NCI-H2107 treated with DMSO at 0.1 percent for 48 hours (cell line): ENCODE measurements around the gene GRAMD1A.
A peak's percentile ranks its signal among the peaks of the same experiment; 100 is the strongest.
"Not testable (repeated sequence)": the region's sequence is repeated elsewhere in the genome, so short reads cannot be mapped to it uniquely, and the experiment has no call there.

Experiments
- DNase-seq: peaks from one replicate; lab custom pipeline; 2025; ENCODE audit not compliant: unreplicated experiment; lab: John Stamatoyannopoulos, UW

GRAMD1A gene

DNA sequence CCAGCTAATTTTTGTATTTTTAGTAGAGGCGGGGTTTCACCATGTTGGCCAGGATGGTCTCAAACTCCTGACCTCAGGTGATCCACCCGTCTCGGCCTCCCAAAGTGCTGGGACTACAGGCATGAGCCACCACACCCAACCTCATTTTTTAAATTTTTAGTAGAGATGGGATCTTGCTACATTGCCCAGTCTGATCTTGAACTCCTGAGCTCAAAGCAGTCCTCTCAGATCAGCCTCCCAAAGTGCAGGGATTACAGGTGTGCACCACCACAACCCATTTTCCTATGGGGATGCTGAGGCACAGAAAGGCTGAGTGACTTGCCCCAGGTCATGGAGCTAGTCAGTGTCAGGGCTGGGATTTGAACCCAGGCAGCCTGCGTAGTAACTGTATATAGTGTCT is 51.1 kb downstream of the GRAMD1A start:
- DNase-seq: not testable (repeated sequence)

DNA sequence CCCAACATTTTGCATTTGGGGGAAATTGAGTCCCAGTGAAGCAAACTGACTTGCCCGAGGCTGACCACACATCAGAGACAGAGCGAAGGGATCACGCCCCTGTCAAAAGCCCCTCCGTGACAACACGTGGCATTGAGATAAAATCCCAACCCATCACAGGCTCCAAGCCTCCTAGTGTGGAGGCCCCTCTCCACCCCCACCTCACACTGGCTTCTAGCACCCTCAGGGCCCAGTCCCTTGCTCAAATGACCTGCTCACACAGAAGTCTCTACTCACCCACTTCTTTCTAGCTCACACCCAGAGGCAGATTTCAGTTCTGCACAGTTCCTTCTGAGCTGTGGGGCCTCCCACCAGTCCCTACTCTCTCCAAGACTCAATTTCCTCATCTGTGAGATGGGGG is 51.7 kb downstream of the GRAMD1A start:
- DNase-seq: no peak

DNA sequence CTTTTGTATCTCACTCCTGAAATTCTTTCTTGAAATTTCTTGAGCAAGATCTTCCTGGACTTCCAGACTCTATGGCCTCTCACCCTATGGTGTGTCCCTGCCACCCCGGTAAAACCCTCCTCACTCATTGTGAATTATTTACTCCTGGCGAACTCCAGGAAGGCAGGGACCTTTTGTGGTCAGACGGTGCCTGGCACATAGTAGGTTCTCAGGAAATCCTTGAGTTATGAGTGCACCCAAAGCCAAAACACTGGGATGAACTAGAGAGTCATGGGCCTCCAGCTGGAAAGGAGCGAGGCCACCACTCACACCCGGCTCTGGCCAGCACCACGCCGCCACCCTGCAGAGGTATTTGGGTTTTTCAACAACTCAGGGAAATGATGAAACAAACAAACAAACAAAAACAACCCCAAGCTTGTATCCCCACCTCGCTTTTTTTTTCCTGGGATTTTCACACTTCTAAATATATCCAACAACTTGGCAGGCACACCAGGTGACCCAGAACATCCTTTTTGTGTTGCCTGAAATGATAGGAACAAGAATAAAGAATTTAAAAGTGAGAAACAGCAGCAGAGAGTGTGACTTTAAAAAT is 52.6 kb downstream of the GRAMD1A start:
- no peak for DNase-seq

DNA sequence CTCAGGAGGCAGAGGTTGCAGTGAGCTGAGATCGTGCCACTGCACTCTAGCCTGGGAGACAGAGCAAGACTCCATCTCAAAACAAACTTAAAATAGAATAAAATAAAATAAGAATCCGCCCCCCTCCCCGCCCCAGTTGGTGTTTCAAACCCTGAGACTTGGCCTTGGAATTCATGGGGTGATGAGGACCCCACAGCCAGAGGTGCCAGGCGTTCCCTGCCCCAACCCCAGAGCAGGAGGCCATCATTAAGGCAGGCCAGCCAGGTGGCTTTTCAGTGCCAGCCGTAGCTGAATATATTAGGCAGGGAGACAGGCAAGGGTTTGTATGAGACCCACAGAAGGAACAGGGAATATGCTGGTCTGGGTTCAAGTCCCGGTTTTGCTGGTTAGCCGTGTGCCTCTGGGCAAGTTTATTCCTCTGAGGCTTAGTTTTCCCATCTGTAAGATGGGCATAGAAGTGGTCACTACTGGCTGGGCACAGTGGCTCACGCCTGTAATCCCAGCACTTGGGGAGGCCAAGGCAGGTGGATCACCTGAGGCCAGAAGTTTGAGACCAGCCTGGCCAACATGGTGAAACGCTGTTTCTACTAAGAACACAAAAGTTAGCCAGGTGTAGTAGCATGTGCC is 53.7 kb downstream of the GRAMD1A start:
- no peak for DNase-seq

DNA sequence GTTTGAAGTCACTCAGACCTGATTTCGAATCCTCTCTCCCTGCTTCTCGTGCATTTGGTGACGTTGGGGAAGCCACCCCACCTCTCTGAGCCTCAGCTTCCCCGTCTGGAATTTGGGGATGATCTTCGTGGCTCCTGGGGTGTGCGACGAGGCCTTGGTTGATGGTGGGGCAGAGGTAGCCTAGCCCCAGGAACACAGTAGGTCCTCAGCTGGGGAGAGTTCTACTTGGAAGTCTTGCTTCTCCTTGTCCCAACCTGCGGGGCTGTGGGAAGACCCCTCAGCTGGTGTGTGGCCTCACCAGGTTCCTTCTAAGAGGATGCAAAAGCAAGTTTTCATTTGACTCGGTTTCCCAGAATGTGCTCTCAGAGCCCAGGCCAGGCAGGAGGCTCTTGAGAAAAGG is 54.5 kb downstream of the GRAMD1A start:
- no peak for DNase-seq

DNA sequence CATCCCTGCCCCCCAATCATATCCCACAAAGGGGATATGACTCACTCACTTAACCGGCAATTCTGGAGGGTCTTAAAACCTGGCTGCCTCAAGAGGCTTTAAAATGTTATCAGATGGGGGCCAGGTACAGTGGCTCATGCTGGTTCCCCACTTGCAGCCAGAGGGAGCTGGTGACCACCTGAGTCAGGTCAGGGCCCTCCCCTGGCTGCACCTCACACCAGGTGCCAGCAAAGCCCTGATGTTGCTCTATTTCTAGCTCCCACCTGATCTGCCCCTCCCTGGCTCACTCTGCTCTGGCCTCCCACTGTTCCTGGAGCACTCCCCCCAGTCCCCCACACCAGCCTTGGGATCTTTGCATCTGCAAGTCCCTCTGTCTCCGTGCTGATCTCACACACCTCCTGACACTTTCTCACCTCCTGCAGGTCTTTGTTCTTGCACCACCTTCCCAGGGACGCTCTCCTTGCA is 55.6 kb downstream of the GRAMD1A start:
- DNase-seq: no peak

DNA sequence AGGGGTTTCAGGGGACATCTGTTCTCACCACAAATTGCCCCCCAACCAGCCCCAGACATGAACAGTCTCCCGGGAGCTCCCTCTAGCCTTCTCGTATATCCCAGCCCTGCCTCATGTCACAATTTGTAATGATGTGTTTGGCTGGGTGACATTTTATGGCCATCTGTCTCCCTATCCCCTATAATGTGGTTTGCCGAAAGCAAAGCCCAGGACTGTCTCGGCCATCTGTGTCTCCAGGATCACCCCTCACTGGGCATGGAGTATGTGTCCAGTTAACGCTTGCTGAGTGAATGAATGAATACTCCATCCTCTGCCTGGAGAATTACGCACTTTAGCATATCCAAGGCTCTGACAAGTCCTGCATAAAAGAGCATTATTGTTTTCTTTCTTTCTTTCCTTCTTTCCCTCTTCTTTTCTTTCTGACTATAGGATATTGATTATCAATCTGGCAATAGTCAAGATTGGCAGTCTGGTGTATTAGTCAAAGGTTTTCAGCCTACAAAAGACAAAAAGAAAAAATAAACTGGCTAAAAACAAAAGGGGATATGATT is 56.5 kb downstream of the GRAMD1A start:
- DNase-seq: no peak

DNA sequence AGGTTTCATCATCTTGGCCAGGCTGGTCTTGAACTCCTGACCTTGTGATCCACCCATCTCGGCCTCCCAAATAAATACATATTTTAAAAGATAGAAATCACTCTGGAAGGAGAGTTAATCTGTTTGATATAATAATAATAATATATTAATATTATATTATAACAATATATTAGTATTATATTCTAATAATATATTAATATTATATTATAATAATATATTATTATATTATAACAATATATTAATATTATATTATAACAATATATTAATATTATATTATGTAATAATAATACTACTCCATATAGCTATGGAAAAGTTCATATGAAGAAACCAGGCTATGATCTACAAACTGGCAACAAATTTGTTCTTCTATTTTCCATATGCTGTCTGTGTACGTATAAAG is 58.2 kb downstream of the GRAMD1A start:
- DNase-seq: no peak

DNA sequence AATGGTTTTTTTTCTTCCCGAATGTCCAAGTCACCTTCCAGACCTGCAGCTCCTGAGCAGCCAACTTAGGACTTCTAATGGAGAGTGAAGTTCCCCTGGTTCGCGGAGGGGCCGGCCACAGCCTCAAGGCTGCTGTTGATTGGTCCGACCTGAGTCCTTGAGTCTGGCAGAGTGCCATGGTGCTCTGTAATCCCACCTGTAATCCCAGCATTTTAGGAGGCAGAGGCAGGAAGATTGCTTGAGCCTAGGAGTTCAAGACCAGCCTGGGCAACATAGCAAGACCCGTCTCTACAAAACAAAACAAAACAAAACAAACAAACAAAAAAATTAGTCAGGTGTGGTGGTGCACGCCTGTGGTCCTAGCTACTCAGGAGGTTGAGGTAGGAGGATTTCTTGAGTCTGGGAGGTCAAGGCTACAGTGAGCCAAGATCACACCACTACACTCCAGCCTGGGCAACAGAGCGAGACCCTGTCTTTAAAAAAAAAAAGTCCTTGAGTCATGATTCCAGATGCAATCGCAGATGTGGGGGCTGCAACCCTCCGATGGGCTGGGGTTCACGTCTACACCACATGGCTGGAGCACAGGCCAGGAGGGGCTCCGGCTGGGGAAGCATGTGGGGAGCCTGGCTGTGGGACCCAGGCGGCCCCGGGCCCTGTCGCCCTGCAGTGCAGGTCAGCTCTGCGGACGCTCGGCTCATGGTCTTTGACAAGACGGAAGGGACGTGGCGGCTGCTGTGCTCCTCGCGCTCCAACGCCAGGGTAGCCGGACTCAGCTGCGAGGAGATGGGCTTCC is 59.1 kb downstream of the GRAMD1A start:
- DNase-seq: no peak

DNA sequence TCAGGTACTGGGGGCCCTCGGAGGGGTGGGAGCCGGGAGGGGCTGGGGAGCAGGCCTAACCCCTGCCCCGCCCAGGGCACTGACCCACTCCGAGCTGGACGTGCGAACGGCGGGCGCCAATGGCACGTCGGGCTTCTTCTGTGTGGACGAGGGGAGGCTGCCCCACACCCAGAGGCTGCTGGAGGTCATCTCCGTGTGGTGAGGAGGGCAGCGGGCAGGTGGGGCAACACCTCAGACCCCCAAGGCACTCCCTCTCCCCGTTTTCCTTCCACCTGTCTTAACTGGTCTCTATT is 59.6 kb downstream of the GRAMD1A start:
- DNase-seq: no peak

DNA sequence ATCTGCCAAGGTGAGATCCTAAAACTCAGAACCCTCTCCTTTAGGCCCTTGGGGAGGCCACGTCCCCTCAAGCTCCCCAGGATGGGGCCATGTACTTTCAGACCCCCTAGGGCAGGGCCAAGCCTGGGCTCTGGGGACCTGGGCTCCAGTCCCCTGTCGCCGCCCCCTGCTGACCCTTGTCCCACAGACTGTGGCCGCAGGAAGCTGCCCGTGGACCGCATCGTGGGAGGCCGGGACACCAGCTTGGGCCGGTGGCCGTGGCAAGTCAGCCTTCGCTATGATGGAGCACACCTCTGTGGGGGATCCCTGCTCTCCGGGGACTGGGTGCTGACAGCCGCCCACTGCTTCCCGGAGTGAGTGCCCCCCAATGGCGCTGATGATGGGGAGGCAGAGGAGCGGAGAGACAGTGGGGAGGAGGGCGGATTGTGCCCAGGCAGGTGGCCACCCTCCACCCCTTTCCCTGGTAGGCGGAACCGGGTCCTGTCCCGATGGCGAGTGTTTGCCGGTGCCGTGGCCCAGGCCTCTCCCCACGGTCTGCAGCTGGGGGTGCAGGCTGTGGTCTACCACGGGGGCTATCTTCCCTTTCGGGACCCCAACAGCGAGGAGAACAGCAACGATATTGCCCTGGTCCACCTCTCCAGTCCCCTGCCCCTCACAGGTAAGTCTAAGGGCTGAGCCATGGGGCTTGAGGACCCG is 60.2 kb downstream of the GRAMD1A start:
- DNase-seq: no peak

DNA sequence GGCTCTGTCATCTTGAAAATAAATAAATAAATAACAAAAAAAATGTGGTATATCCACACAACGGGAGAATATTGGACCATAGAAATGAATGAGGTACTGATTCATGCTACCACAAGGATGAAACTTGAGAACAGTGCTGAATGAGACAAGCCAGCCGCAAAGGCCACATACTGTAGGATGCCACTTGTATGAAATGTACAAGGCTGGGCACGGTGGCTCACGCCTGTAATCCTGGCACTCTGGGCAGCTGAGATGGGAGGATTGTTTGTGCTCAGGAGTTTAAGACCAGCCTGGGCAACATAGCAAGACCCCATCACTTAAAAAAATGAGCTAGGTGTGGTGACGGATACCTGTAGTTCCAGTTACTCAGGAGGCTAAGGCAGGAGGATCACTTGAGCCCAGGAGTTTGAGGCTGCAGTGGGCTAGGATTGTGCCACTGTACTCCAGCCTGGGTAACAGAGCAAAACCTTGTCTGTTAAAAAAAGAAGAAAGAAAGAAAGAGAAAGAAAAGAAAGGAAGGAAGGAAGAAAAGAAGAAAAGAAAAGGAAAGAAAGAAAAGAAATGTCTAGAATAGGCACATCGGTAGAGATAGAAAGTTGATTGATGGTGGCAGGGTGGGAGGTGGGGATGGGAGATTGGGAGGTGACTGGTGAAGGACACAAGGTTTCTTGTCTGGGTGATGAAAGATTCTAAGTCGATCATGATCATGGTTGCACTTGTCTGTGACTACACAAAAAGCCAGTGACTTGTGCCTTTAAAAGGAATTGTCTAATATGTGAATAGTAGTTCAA is 61.7 kb downstream of the GRAMD1A start:
- peak; percentile 25 for DNase-seq

DNA sequence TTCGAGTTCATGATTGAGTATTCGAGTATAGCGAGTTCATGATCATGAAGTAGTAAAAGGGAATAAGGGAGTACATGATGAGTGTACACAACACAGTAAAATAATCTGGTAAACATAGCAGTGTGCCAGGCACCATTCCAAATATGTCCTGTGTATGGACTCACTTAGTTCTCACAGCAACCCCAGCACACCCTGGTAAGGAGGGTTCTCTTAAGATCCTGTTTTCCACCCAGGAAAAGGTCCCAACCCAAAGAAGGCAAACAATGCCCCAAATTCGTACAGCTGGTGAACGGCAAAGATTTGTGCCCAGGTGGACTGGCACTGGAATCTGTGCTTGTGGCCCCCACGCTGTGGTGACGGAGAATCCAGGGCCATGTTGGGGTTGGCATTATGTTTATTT is 62.8 kb downstream of the GRAMD1A start:
- DNase-seq: no peak

DNA sequence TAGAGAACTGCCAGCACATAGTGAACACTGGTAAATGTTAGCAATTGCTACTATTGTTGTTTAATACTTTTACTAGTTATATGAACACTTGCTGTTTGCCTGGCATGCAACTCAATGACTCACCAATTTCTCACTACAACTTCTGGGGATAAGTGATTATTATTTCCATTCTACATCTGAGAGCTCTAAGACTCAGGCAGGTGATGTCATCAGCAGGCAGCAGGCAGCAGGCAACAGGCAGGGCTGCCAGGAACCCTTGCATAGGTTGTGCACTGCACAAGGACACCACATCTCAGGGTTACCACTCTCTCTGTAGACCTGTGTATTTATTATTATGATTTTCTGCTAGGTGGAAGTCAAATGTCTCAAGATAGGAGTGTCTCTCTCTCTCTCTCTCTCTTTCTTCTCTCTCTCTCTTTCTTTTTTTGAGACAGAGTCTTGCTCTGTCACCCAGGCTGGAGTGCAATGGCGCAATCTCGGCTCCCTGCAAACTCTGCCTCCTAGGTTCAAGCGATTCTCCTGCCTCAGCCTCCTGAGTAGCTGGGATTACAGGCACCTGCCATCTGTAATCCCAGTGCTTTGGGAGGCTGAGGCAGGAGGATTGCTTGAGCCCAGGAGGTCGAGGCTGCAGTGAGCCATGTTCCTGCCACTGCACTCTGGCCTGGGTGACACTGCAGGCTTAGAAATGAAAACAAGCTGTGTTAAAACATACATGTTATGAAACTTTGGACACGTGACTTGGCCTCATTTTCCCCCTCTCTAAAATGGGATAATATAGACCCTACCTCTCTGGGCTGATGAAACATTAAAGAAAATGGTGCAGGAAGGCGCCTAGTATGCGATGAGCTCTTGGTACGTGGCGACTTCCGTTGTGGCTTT is 64.1 kb downstream of the GRAMD1A start:
- DNase-seq: no peak

DNA sequence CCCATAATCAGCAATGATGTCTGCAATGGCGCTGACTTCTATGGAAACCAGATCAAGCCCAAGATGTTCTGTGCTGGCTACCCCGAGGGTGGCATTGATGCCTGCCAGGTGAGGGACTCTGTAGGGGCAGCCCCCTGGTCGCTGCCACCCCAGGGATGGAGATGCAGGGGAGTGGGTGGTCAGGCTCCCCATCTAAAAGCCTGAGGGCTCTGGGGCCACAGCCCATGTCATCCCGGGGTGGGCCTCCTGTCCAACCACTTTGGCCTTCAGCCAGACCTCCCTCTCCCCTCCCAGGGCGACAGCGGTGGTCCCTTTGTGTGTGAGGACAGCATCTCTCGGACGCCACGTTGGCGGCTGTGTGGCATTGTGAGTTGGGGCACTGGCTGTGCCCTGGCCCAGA is 65.5 kb downstream of the GRAMD1A start:
- DNase-seq: no peak

DNA sequence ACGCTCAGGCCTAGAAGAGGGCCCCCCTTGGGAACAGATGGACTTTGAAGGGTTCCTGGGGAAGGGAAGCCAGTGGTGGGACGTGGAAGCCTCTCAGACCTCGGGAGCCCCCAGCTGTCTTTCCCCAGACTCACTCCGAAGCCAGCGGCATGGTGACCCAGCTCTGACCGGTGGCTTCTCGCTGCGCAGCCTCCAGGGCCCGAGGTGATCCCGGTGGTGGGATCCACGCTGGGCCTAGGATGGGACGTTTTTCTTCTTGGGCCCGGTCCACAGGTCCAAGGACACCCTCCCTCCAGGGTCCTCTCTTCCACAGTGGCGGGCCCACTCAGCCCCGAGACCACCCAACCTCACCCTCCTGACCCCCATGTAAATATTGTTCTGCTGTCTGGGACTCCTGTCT is 66.0 kb downstream of the GRAMD1A start:
- DNase-seq: no peak

DNA sequence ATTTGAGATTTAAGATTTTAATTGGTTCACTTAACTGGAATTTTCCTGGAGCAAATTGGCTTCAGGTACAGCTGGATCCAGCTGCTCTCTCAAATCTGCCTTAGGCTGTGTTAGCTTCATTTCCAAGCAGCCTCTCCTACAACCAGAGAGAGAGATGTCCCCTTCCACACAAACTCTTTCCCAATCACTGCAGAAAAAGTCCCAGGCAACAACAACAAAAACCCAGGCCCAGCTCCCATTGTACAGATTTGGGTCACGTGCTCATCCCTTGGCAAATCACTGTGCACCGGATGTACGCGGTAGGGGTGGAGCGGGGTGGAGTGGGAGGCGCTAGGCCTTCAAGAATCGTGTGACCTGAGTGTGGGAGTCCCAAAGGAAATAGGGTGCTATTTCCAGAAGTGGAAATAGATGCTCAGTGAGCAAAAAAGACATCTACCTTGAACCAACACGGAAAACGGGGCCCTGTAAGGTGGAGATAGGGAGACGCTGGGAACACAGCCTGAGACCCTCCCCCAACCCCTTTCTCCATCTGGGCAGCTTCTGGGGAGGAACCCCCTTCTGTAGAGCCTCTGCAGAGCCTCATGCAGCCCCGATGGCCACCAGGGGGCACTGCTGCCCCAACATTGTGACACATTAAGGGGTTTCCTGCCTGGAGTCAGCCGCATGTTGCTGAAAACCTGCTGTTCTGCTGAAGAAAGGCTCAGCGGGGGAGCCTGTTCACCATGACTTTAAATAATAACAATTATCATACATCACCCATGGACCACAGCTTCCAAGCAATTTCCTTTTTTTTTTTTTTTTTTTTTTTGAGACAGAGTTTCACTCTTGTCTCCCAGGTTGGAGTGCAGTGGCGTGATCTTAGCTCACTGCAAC is 66.8 kb downstream of the GRAMD1A start:
- peak; percentile 48 for DNase-seq

DNA sequence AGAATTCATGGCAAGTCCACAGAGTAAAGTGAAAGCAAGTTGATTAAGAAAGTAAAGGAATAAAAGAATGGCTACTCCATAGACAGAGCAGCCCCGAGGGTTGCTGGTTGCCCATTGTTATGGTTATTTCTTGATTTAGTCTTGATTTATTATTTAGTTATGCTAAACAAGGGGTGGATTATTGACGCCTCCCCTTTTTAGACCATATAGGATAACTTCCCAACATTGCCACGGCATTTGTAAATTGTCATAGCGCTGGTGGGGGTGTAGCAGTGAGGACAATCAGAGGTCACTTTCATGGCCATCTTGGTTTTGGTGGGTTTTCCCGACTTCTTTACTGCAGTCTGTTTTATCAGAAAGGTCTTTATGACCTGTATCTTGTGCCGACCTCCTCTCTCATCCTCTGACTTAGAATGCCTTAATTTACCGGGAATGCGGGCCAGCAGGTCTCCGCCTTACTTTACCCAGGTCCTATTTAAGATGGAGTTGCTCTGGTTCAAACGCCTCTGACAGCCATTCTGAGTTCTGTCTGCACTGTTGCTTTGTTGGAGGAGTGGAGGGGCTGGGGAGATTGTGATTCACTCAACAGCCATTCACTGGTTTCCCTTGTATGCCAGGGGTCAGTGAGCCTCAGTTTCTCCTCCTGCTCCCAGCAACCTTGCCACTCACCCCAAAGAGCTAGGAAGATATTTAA is 69.0 kb downstream of the GRAMD1A start:
- no peak for DNase-seq
